ENCODE results near the gene ZC3H14.
"Not testable (repeated sequence)": the region's sequence is repeated elsewhere in the genome, so short reads cannot be mapped to it uniquely, and the experiment has no call there.

ZC3H14 gene

GRCh38 chr14:88562831-88563686, at the start of gene ZC3H14:
ZC3H14 (plus strand) TSS chr14:88563037; CDS start chr14:88563134, 97 bp downstream.
- peak; percentile 94 for DNase-seq (ENCODE audit: low spot score)

- no peak for DNase-seq (ENCODE audit: low spot score)
Measured at GRCh38 chr14:88515499-88516221, 47.2 kb upstream of the ZC3H14 start.

- no peak for DNase-seq (ENCODE audit: low spot score)
Measured at GRCh38 chr14:88516861-88517357, 45.9 kb upstream of the ZC3H14 start.

- no peak for DNase-seq (ENCODE audit: low spot score)
Measured at GRCh38 chr14:88518592-88519512, 44.0 kb upstream of the ZC3H14 start.

- DNase-seq (ENCODE audit: low spot score), result no peak
Measured at GRCh38 chr14:88519907-88520306, 42.9 kb upstream of the ZC3H14 start.

GRCh38 chr14:88521818-88522217, 41.0 kb upstream of the ZC3H14 start:
- no peak for DNase-seq (ENCODE audit: low spot score)

- DNase-seq (ENCODE audit: low spot score), result no peak
Measured at GRCh38 chr14:88522393-88522792, 40.4 kb upstream of the ZC3H14 start.

GRCh38 chr14:88529889-88530288, 32.9 kb upstream of the ZC3H14 start:
- not testable (repeated sequence) for DNase-seq (ENCODE audit: low spot score)

GRCh38 chr14:88533064-88533602, 29.7 kb upstream of the ZC3H14 start:
- no peak for DNase-seq (ENCODE audit: low spot score)

- DNase-seq (ENCODE audit: low spot score), result peak; percentile 33
Measured at GRCh38 chr14:88535149-88535548, 27.7 kb upstream of the ZC3H14 start.

GRCh38 chr14:88535813-88536212, 27.0 kb upstream of the ZC3H14 start:
- no peak for DNase-seq (ENCODE audit: low spot score)

GRCh38 chr14:88541324-88541723, 21.5 kb upstream of the ZC3H14 start:
- no peak for DNase-seq (ENCODE audit: low spot score)

GRCh38 chr14:88542857-88543795, 19.7 kb upstream of the ZC3H14 start:
- no peak for DNase-seq (ENCODE audit: low spot score)

- DNase-seq (ENCODE audit: low spot score), result no peak
Measured at GRCh38 chr14:88545256-88545655, 17.6 kb upstream of the ZC3H14 start.

- no peak for DNase-seq (ENCODE audit: low spot score)
Measured at GRCh38 chr14:88546621-88547385, 16.0 kb upstream of the ZC3H14 start.

GRCh38 chr14:88547386-88547780, 15.5 kb upstream of the ZC3H14 start:
- DNase-seq (ENCODE audit: low spot score), result no peak

- DNase-seq (ENCODE audit: low spot score), result no peak
Measured at GRCh38 chr14:88550078-88550477, 12.8 kb upstream of the ZC3H14 start.

- peak; percentile 77 for DNase-seq (ENCODE audit: low spot score)
Measured at GRCh38 chr14:88551094-88551870, 11.6 kb upstream of the ZC3H14 start.

- DNase-seq (ENCODE audit: low spot score), result no peak
Measured at GRCh38 chr14:88551980-88552431, 10.8 kb upstream of the ZC3H14 start.

Data from iPS-NIHi11 (cell line).